GM18499 (cell line): ENCODE data around the gene NTRK2.

ENCODE experiments used
- ATAC-seq: cut with Tn5 transposase; IDR thresholded peaks from one replicate; pipeline ENCODE4 v1.9.1; 2021; ENCODE audit warnings: moderate number of reproducible peaks; ENCODE audit not compliant: insufficient read depth, unreplicated experiment

The NTRK2 gene

GRCh38 chr9:84722388-84722989 lies 53.0 kb downstream of the NTRK2 start:
- ATAC-seq: no peak

GRCh38 chr9:84723426-84723825 lies 53.9 kb downstream of the NTRK2 start:
- ATAC-seq: no peak

GRCh38 chr9:84731696-84732095 lies 62.2 kb downstream of the NTRK2 start:
- ATAC-seq: no peak

- ATAC-seq: no peak
Observed at GRCh38 chr9:84736081-84736480, 66.6 kb downstream of the NTRK2 start.

- no peak for ATAC-seq
Observed at GRCh38 chr9:84736536-84736935, 67.0 kb downstream of the NTRK2 start.

- ATAC-seq: no peak
Observed at GRCh38 chr9:84738353-84738752, 68.8 kb downstream of the NTRK2 start.

GRCh38 chr9:84742261-84742660 lies 72.7 kb downstream of the NTRK2 start:
- ATAC-seq: no peak

- no peak for ATAC-seq
Observed at GRCh38 chr9:84744195-84744594, 74.7 kb downstream of the NTRK2 start.

GRCh38 chr9:84744726-84745125 lies 75.2 kb downstream of the NTRK2 start:
- no peak for ATAC-seq

GRCh38 chr9:84748112-84748511 lies 78.6 kb downstream of the NTRK2 start:
- no peak for ATAC-seq

GRCh38 chr9:84750152-84750865 lies 80.8 kb downstream of the NTRK2 start:
- ATAC-seq: no peak

GRCh38 chr9:84751921-84752320 lies 82.4 kb downstream of the NTRK2 start:
- ATAC-seq: no peak

GRCh38 chr9:84754461-84754860 lies 84.9 kb downstream of the NTRK2 start:
- no peak for ATAC-seq

GRCh38 chr9:84754881-84755280 lies 85.4 kb downstream of the NTRK2 start:
- ATAC-seq: no peak

GRCh38 chr9:84755380-84755779 lies 85.9 kb downstream of the NTRK2 start:
- ATAC-seq: no peak

GRCh38 chr9:84756171-84756570 lies 86.6 kb downstream of the NTRK2 start:
- no peak for ATAC-seq

GRCh38 chr9:84756731-84757130 lies 87.2 kb downstream of the NTRK2 start:
- ATAC-seq: no peak

- no peak for ATAC-seq
Observed at GRCh38 chr9:84758817-84759216, 89.3 kb downstream of the NTRK2 start.

- peak; percentile 53 for ATAC-seq
Observed at GRCh38 chr9:84759300-84759750, 89.8 kb downstream of the NTRK2 start.

- ATAC-seq: no peak
Observed at GRCh38 chr9:84759804-84760203, 90.3 kb downstream of the NTRK2 start.

- no peak for ATAC-seq
Observed at GRCh38 chr9:84761137-84761808, 91.7 kb downstream of the NTRK2 start.

- no peak for ATAC-seq
Observed at GRCh38 chr9:84772511-84772910, 103.0 kb downstream of the NTRK2 start.
